Peyer's patch (tissue), 4 donors: ENCODE data around the gene DOLK.
A peak's percentile ranks its signal among the peaks of the same experiment; 100 is the strongest.

Source experiments
- POLR2A ChIP-seq, 2 donors: fragments of 450-650 bp; IDR thresholded peaks; one replicate each; pipeline ENCODE4 v1.5.1; 2017; ENCODE audit warnings: antibody characterized with exemption in 2 of 2, mild to moderate bottlenecking in 2 of 2, moderate library complexity in 2 of 2
- TF ChIP-seq, protein P1 (sequence below), 6 experiments: fragments of 450-650 bp in 4 of 6; fragments of 200-600 bp in 2 of 6; sonication (generic) in 1 of 6; IDR thresholded peaks; one replicate each; pipeline ENCODE4 v1.5.1; 2017 to 2019; ENCODE audit warnings: antibody characterized with exemption in 6 of 6, mild to moderate bottlenecking in 3 of 6, moderate library complexity in 1 of 6

DNA sequence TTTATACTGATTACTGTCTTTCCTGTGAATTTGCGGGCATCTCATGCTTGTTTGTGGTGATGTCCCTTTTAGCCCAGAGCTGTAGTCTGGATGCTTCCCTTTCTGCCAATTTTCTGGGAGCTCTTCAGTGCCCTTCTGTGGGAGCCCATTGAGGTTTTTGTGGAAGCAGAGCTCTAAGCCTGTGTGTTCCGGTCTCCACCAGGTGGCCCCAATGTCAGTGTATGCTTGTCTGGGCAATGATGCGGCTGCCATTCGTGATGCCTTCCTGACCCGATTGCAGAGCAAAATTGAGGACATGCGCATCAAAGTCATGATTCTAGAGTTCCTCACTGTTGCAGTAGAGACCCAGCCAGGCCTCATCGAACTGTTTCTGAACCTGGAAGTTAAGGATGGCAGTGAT, 45.6 kb upstream of the DOLK start:
- TF ChIP-seq, protein P1, sequence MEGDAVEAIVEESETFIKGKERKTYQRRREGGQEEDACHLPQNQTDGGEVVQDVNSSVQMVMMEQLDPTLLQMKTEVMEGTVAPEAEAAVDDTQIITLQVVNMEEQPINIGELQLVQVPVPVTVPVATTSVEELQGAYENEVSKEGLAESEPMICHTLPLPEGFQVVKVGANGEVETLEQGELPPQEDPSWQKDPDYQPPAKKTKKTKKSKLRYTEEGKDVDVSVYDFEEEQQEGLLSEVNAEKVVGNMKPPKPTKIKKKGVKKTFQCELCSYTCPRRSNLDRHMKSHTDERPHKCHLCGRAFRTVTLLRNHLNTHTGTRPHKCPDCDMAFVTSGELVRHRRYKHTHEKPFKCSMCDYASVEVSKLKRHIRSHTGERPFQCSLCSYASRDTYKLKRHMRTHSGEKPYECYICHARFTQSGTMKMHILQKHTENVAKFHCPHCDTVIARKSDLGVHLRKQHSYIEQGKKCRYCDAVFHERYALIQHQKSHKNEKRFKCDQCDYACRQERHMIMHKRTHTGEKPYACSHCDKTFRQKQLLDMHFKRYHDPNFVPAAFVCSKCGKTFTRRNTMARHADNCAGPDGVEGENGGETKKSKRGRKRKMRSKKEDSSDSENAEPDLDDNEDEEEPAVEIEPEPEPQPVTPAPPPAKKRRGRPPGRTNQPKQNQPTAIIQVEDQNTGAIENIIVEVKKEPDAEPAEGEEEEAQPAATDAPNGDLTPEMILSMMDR (IDR thresholded peaks at IDR 0.05), result peak in 3 of 6 experiments; percentile 7 to 26 (median 12)
- TF ChIP-seq POLR2A (IDR thresholded peaks at IDR 0.05), result no peak
